SJCRH30 (cell line): ENCODE measurements around the gene CAMTA1. TPM values are rescaled to one million over a fixed set of nuclear protein-coding genes. Genes with fewer than 3 reads are reported as not detected.

Experiments
- DNase-seq, 2 experiments: peaks; one replicate each; pipeline ENCODE4 v3.0.0-alpha.2; 2015 to 2020
- H3K27ac ChIP-seq: fragments of 250-450 bp; sonication (Bioruptor Pico); 2 replicates; pipeline ENCODE4 v1.5.1; 2020; ENCODE audit warnings: mild to moderate bottlenecking, moderate library complexity
- H3K27me3 ChIP-seq: fragments of 250-450 bp; sonication (Bioruptor Pico); 2 replicates; pipeline ENCODE4 v1.5.1; 2020; ENCODE audit warnings: mild to moderate bottlenecking, moderate library complexity
- H3K36me3 ChIP-seq: fragments of 250-450 bp; sonication (Bioruptor Pico); 2 replicates; pipeline ENCODE4 v1.5.1; 2020; ENCODE audit warnings: mild to moderate bottlenecking, moderate library complexity
- H3K4me1 ChIP-seq: fragments of 250-450 bp; sonication (Bioruptor Pico); 2 replicates; pipeline ENCODE4 v1.5.1; 2020; ENCODE audit warnings: mild to moderate bottlenecking, moderate library complexity
- H3K4me3 ChIP-seq: fragments of 250-450 bp; sonication (Bioruptor Pico); 2 replicates; pipeline ENCODE4 v1.5.1; 2020; ENCODE audit warnings: mild to moderate bottlenecking, moderate library complexity
- H3K9me3 ChIP-seq: fragments of 250-450 bp; sonication (Bioruptor Pico); replicated peaks from 2 replicates; pipeline ENCODE4 v1.5.1; 2020; ENCODE audit warnings: mild to moderate bottlenecking, moderate library complexity
- total RNA-seq: library from RNA; depleted of rRNA; stranded (reverse); fragments of >200 nt; shearing (Covaris generic); gene quantifications from 2 replicates; pipeline ENCODE4 v1.2.3, GENCODE V29; 2014

The CAMTA1 gene
- total RNA-seq, 1 experiment from 2014 or later, result 153 TPM

- Histone ChIP-seq H3K9me3 (peaks cover 3% of the 10 kb centered on the region; the same call in 1 of the 2 replicates), H3K27me3 (peaks cover 6% of the 10 kb centered on the region; the same call in 1 of the 2 replicates), H3K4me3 (no peak overlapping the region), H3K27ac (no peak overlapping the region), H3K36me3 (no peaks in the 10 kb centered on the region), H3K4me1 (no peaks in the 10 kb centered on the region)
- no peak for DNase-seq
These were observed 213.0 kb downstream of the CAMTA1 start for GRCh38 chr1:6998267-6998666.

- no peak for DNase-seq
- H3K4me1 ChIP-seq, result no peaks in the 10 kb centered on the region
- H3K27ac ChIP-seq, result no peak overlapping the region
- no peak overlapping the region for H3K4me3 ChIP-seq
- peaks cover 11% of the 10 kb centered on the region for H3K27me3 ChIP-seq
- no peaks in the 10 kb centered on the region for H3K9me3 ChIP-seq
- no peaks in the 10 kb centered on the region for H3K36me3 ChIP-seq
These were observed 214.6 kb downstream of the CAMTA1 start for GRCh38 chr1:6999826-7000225.

- Histone ChIP-seq H3K4me3 (no peak overlapping the region), H3K9me3 (no peaks in the 10 kb centered on the region), H3K27ac (no peak overlapping the region), H3K27me3 (peaks cover 20% of the 10 kb centered on the region), H3K36me3 (no peaks in the 10 kb centered on the region), H3K4me1 (no peaks in the 10 kb centered on the region)
- no peak for DNase-seq
These were observed 215.5 kb downstream of the CAMTA1 start for GRCh38 chr1:7000720-7001119.

GRCh38 chr1:7002728-7003127 lies 217.5 kb downstream of the CAMTA1 start:
- DNase-seq, result no peak
- H3K27me3 ChIP-seq, result peaks cover 33% of the 10 kb centered on the region

GRCh38 chr1:7003676-7004075 lies 218.4 kb downstream of the CAMTA1 start:
- Histone ChIP-seq H3K4me3 (no peak overlapping the region), H3K4me1 (no peaks in the 10 kb centered on the region), H3K36me3 (no peaks in the 10 kb centered on the region), H3K27ac (no peak overlapping the region), H3K27me3 (peaks cover 43% of the 10 kb centered on the region), H3K9me3 (no peaks in the 10 kb centered on the region)
- no peak for DNase-seq

More at GRCh38 chr1:7002728-7003127, 217.5 kb downstream of the CAMTA1 start:
- H3K4me1 ChIP-seq, result no peaks in the 10 kb centered on the region
- H3K9me3 ChIP-seq, result no peaks in the 10 kb centered on the region
- no peak overlapping the region for H3K4me3 ChIP-seq
- H3K36me3 ChIP-seq, result no peaks in the 10 kb centered on the region
- no peak overlapping the region for H3K27ac ChIP-seq

GRCh38 chr1:7004181-7004580 lies 218.9 kb downstream of the CAMTA1 start:
- DNase-seq, result no peak
- Histone ChIP-seq H3K27me3 (peaks cover 48% of the 10 kb centered on the region), H3K4me3 (no peak overlapping the region), H3K9me3 (no peaks in the 10 kb centered on the region), H3K4me1 (no peaks in the 10 kb centered on the region), H3K36me3 (no peaks in the 10 kb centered on the region), H3K27ac (no peak overlapping the region)

GRCh38 chr1:7005762-7006161 lies 220.5 kb downstream of the CAMTA1 start:
- H3K36me3 ChIP-seq, result no peaks in the 10 kb centered on the region
- H3K27ac ChIP-seq, result no peak overlapping the region
- H3K27me3 ChIP-seq, result peaks cover 61% of the 10 kb centered on the region
- no peaks in the 10 kb centered on the region for H3K9me3 ChIP-seq
- no peak overlapping the region for H3K4me3 ChIP-seq
- H3K4me1 ChIP-seq, result no peaks in the 10 kb centered on the region
- DNase-seq, result no peak

GRCh38 chr1:7006996-7007871 lies 222.0 kb downstream of the CAMTA1 start:
- Histone ChIP-seq H3K4me1 (no peaks in the 10 kb centered on the region), H3K27me3 (peaks cover 67% of the 10 kb centered on the region), H3K4me3 (no peak overlapping the region), H3K27ac (no peak overlapping the region), H3K9me3 (no peaks in the 10 kb centered on the region), H3K36me3 (no peaks in the 10 kb centered on the region)
- DNase-seq, result no peak

- Histone ChIP-seq H3K4me3 (no peak overlapping the region), H3K36me3 (no peaks in the 10 kb centered on the region), H3K27me3 (peaks cover 67% of the 10 kb centered on the region), H3K9me3 (no peaks in the 10 kb centered on the region), H3K27ac (no peak overlapping the region), H3K4me1 (no peaks in the 10 kb centered on the region)
- DNase-seq, result no peak
These were observed 222.6 kb downstream of the CAMTA1 start for GRCh38 chr1:7007902-7008301.

GRCh38 chr1:7008331-7008730 lies 223.1 kb downstream of the CAMTA1 start:
- H3K27ac ChIP-seq, result no peak overlapping the region
- H3K4me3 ChIP-seq, result no peak overlapping the region
- DNase-seq, result no peak
- H3K36me3 ChIP-seq, result no peaks in the 10 kb centered on the region
- no peaks in the 10 kb centered on the region for H3K9me3 ChIP-seq
- peaks cover 64% of the 10 kb centered on the region for H3K27me3 ChIP-seq
- no peaks in the 10 kb centered on the region for H3K4me1 ChIP-seq

GRCh38 chr1:7008975-7009740 lies 223.9 kb downstream of the CAMTA1 start:
- no peak for DNase-seq
- no peaks in the 10 kb centered on the region for H3K9me3 ChIP-seq
- peaks cover 65% of the 10 kb centered on the region for H3K27me3 ChIP-seq
- no peak overlapping the region for H3K4me3 ChIP-seq
- H3K4me1 ChIP-seq, result no peaks in the 10 kb centered on the region
- H3K27ac ChIP-seq, result no peak overlapping the region
- H3K36me3 ChIP-seq, result no peaks in the 10 kb centered on the region

GRCh38 chr1:7009741-7010525 lies 224.7 kb downstream of the CAMTA1 start:
- H3K27me3 ChIP-seq, result peaks cover 67% of the 10 kb centered on the region
- no peaks in the 10 kb centered on the region for H3K4me1 ChIP-seq
- H3K9me3 ChIP-seq, result no peaks in the 10 kb centered on the region
- DNase-seq, result no peak
- no peaks in the 10 kb centered on the region for H3K36me3 ChIP-seq
- H3K27ac ChIP-seq, result no peak overlapping the region
- H3K4me3 ChIP-seq, result no peak overlapping the region

- no peaks in the 10 kb centered on the region for H3K9me3 ChIP-seq
- H3K4me1 ChIP-seq, result no peaks in the 10 kb centered on the region
- no peak for DNase-seq
- H3K36me3 ChIP-seq, result no peaks in the 10 kb centered on the region
- H3K27ac ChIP-seq, result no peak overlapping the region
- peaks cover 65% of the 10 kb centered on the region for H3K27me3 ChIP-seq
- no peak overlapping the region for H3K4me3 ChIP-seq
These were observed 225.4 kb downstream of the CAMTA1 start for GRCh38 chr1:7010534-7011200.

GRCh38 chr1:7011826-7012225 lies 226.6 kb downstream of the CAMTA1 start:
- DNase-seq, result no peak
- Histone ChIP-seq H3K4me3 (no peak overlapping the region), H3K4me1 (no peaks in the 10 kb centered on the region), H3K27ac (no peak overlapping the region), H3K27me3 (peaks cover 59% of the 10 kb centered on the region), H3K9me3 (no peaks in the 10 kb centered on the region), H3K36me3 (no peaks in the 10 kb centered on the region)
